Epithelial cell of esophagus (primary cell): ENCODE data around the gene PPARG.
"Not testable (repeated sequence)": the region's sequence is repeated elsewhere in the genome, so short reads cannot be mapped to it uniquely, and the experiment has no call there.

ENCODE experiments used
- DNase-seq: peaks from one replicate; pipeline ENCODE4 v3.0.0; 2010; ENCODE audit warnings: low read depth
- H3K4me3 ChIP-seq: 2 replicates; pipeline ENCODE4 v1.5.1; 2011; ENCODE audit warnings: mild to moderate bottlenecking, low read length, control low read depth
- TF ChIP-seq, protein P1 (sequence below): IDR thresholded peaks from 2 replicates; pipeline ENCODE4 v1.5.1; 2011; ENCODE audit warnings: low read depth, mild to moderate bottlenecking, low read length, control low read depth, inconsistent platforms; ENCODE audit not compliant: insufficient read depth; ENCODE audit errors: missing control alignments

Gene PPARG

GRCh38 chr3:12467746-12468145 is 178.9 kb downstream of the PPARG start:
- TF ChIP-seq, protein P1, sequence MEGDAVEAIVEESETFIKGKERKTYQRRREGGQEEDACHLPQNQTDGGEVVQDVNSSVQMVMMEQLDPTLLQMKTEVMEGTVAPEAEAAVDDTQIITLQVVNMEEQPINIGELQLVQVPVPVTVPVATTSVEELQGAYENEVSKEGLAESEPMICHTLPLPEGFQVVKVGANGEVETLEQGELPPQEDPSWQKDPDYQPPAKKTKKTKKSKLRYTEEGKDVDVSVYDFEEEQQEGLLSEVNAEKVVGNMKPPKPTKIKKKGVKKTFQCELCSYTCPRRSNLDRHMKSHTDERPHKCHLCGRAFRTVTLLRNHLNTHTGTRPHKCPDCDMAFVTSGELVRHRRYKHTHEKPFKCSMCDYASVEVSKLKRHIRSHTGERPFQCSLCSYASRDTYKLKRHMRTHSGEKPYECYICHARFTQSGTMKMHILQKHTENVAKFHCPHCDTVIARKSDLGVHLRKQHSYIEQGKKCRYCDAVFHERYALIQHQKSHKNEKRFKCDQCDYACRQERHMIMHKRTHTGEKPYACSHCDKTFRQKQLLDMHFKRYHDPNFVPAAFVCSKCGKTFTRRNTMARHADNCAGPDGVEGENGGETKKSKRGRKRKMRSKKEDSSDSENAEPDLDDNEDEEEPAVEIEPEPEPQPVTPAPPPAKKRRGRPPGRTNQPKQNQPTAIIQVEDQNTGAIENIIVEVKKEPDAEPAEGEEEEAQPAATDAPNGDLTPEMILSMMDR: no peak
- DNase-seq: no peak
- H3K4me3 ChIP-seq: no peak overlapping the region

- no peak for DNase-seq
- TF ChIP-seq, protein P1: no peak
- H3K4me3 ChIP-seq: no peak overlapping the region
These were observed 179.4 kb downstream of the PPARG start for GRCh38 chr3:12468276-12468675.

DNA sequence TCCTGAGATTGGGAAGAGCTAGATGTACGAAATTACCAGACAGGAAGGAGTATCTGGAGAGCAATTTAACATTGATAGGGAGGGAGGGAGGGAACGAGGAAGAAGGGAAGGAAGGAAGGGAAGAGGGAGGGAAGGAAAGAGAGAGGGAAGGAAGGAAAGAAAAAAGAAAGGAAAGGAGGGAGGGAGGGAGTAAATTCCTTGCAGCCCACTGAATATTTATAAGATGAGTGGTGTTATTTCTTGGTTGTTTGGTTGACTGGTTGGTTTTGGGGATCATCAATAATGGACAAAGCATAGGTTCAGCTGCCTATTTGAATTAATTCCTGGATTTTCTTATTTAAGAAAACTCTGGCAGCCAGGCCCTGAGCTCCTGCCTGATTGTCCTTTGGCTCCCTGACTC is 179.9 kb downstream of the PPARG start:
- DNase-seq: no peak
- H3K4me3 ChIP-seq: no peak overlapping the region
- TF ChIP-seq, protein P1: no peak

DNA sequence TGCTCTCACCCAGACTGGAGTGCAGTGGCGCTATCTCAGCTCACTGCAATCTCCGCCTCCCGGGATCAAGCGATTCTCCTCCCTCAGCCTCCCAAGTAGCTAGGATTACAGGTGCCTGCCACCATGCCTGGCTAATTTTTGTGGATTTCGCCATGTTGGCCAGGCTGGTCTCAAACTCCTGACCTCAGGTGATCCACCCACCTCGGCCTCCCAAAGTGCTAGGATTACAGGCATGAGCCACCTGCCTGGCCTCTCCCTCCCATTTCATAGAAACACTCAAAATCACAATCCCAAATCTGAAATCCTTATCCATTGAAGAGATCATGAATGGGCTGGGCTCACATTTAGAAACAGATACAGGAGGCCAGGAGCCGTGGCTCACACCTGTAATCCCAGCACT is 180.4 kb downstream of the PPARG start:
- DNase-seq: not testable (repeated sequence)

DNA sequence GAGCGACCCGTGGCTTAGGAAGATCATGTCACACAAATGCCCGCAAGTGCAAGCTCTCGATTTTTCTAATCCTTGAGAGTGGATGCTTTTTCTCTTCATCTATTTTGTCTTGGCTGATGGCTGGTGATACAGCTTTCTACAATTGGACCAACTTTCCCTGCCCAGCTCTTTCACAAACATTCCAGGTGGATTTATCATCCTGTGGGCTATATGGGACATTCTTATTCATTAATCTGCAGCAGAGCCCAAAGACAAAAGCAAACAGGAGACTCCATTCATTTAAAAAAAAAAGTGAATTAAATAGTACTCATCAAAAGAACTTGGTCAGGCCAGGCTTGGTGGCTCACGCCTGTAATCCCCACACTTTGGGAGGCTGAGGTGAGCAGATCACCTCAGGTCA is 181.2 kb downstream of the PPARG start:
- no peak overlapping the region for H3K4me3 ChIP-seq
- TF ChIP-seq, protein P1: no peak
- DNase-seq: peak; percentile 53

More for the DNA sequence above, 180.4 kb downstream of the PPARG start:
- not testable (repeated sequence) for H3K4me3 ChIP-seq

- no peak overlapping the region for H3K4me3 ChIP-seq
- no peak for DNase-seq
- TF ChIP-seq, protein P1: no peak
These were observed 181.8 kb downstream of the PPARG start for GRCh38 chr3:12470680-12471079.

GRCh38 chr3:12471241-12471640 is 182.4 kb downstream of the PPARG start:
- no peak overlapping the region for H3K4me3 ChIP-seq
- DNase-seq: peak; percentile 76
- TF ChIP-seq, protein P1: no peak
